ENCODE results near the gene WDR4. TPM values are rescaled to one million over a fixed set of nuclear protein-coding genes. Genes with fewer than 3 reads are reported as not detected.
"Not testable (repeated sequence)": the region's sequence is repeated elsewhere in the genome, so short reads cannot be mapped to it uniquely, and the experiment has no call there.

The WDR4 gene
- total and polyA plus RNA-seq, 4 donors: 4.6 to 12.9 (median 9.2) TPM

DNA sequence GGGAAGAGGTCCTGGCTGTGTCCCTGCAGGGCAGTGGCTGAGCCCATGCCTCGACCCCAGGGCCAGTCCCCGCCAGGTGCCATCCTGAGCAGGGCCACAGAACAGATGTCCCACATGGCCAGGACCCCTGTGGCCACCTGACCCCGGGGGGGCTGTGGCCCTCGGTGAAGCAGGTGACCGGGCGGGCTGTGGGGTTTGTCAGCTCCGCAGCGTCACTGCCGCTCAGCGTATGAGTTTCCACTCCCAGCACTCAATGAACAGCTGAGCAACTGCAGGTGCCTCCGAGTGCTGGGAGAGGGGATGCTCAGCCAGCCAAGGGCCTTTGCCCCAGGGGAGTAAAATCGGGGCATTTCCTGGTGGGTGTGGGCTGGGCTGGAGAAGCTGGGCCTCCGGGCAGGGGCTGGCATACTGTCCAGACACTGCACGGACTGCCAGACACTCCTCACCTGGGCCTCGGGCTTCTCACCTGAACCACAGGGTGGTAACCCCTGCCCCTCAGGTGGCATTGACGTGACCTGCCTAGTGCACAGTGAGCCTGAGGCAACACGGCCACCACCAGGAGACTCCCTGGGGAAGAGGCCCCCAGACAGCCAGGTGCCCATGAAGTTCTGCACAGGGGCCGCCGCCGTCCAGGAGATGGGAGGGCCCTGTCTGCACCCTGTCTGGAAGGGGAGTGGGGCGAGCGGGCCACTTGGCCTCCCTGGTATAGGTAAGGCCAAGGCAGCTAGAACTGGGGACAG is 37.3 kb downstream of the WDR4 start:
- H3K36me3 ChIP-seq (ENCODE audit: control insufficient read depth in 4 of 4, insufficient read depth in 3 of 4, low read depth in 1 of 4, low read length in 3 of 4): peaks cover 3 to 22% (median 9%) of the 10 kb centered on the region in 4 donors
- H3K27ac ChIP-seq (ENCODE audit: low read depth in 1 of 2, low read length in 2 of 2); H3K9me3 ChIP-seq (ENCODE audit: control insufficient read depth in 4 of 4, low read length in 3 of 4); DNase-seq (ENCODE audit: low spot score); H3K9ac ChIP-seq (ENCODE audit: low read depth in 1 of 2, low read length in 2 of 2); H3K27me3 ChIP-seq (ENCODE audit: control insufficient read depth in 4 of 4, insufficient read depth in 4 of 4, low read length in 3 of 4); H3K4me3 ChIP-seq (ENCODE audit: low read depth in 1 of 3, low read length in 3 of 3): not testable (repeated sequence)
- peaks cover 7 to 33% (median 21%) of the 10 kb centered on the region in 4 donors for H3K4me1 ChIP-seq (ENCODE audit: control insufficient read depth in 4 of 4, insufficient read depth in 4 of 4, low read length in 3 of 4)
- WGBS: 94% methylated on average over 16 of the region's 22 CpGs

DNA sequence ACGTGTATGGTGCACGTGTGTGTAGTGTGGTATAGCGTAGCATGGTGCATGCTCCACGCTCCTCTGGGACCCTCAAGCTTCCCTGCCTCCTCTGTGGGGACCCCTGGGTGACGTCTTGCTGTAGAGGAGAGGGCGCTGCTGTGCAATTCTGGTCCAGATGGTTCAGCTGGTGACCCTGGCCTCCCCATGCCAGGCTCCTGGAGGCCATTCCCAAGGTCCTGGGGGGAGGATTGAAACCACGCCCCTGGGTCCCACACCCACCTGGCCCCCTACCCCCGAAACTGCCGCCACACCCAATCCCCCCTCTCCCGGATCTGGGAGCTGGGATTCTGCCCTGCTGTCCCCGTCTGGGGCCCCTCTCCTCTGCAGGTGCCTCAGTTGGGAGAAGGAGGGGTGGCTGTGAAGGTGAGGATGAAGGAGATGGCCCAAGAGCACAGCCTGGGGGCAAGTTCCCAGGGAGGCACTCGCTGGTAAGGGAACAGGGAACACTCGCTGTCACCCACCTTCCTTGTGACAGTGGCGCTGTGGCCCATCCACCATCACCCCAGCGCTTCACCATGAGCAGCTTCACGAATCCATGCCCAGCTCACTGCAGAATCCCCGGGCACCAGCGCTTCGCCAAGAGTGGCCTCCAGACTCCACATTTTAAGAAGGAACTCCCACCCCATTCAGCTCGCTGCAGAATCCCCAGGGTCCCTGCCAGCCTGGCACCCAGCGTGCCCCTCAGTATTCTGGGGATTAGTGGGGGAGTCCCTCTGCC is 38.0 kb downstream of the WDR4 start:
- WGBS: 96% methylated on average over 21 of the region's 21 CpGs
- Histone ChIP-seq H3K9me3 (ENCODE audit: control insufficient read depth in 4 of 4, low read length in 3 of 4) (no peaks in the 10 kb centered on the region), H3K36me3 (ENCODE audit: control insufficient read depth in 4 of 4, insufficient read depth in 3 of 4, low read depth in 1 of 4, low read length in 3 of 4) (peaks cover 2 to 21% (median 9%) of the 10 kb centered on the region in 4 donors), H3K4me1 (ENCODE audit: control insufficient read depth in 4 of 4, insufficient read depth in 4 of 4, low read length in 3 of 4) (peaks cover 7 to 39% (median 26%) of the 10 kb centered on the region in 4 donors), H3K27ac (ENCODE audit: low read depth in 1 of 2, low read length in 2 of 2) (no peak overlapping the region), H3K27me3 (ENCODE audit: control insufficient read depth in 4 of 4, insufficient read depth in 4 of 4, low read length in 3 of 4) (no peaks in the 10 kb centered on the region), H3K4me3 (ENCODE audit: low read depth in 1 of 3, low read length in 3 of 3) (no peak overlapping the region), H3K9ac (ENCODE audit: low read depth in 1 of 2, low read length in 2 of 2) (no peak overlapping the region)
- TF ChIP-seq RXRA (IDR thresholded peaks at IDR 0.05): no peak
- no peak for DNase-seq (ENCODE audit: low spot score)

DNA sequence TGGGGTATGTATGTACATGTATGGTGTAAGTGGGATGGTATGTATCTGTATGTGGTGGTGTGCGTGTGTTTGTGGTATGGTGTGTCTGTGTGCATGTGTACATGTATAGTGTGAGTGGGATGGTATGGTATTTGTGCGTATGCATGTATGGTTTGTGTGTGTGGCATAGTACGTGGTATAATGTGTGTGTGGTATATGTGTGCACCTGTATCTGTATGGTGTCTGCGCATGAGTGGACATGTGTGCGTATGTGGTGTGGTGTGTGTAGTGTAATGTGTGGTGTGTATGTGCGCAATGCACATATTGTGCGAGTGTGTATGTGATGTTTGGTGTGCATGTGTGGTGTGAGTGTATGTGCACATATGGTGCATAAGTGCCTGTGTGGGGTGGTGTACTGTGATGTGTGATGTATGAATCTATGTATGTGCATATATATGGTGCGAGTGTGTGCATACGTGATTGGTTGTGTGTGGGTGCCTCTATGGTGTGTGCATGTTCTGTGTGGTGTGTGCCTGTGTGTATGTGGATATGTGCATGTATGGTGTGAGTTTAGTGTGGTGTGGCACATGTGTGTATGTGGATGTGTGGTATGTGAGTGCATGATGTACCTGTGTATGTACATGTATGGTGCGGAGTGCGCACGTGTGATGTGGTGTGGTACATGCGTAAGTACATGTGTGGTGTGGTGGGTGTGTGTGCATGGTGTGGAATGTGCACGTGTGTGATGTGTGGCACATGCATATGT is 38.8 kb downstream of the WDR4 start:
- Histone ChIP-seq H3K9ac (ENCODE audit: low read depth in 1 of 2, low read length in 2 of 2) (no peak overlapping the region), H3K36me3 (ENCODE audit: control insufficient read depth in 4 of 4, insufficient read depth in 3 of 4, low read depth in 1 of 4, low read length in 3 of 4) (peaks cover 2 to 18% (median 9%) of the 10 kb centered on the region in 4 donors), H3K27ac (ENCODE audit: low read depth in 1 of 2, low read length in 2 of 2) (no peak overlapping the region), H3K27me3 (ENCODE audit: control insufficient read depth in 4 of 4, insufficient read depth in 4 of 4, low read length in 3 of 4) (no peaks in the 10 kb centered on the region), H3K4me1 (ENCODE audit: control insufficient read depth in 4 of 4, insufficient read depth in 4 of 4, low read length in 3 of 4) (peaks cover 5 to 37% (median 25%) of the 10 kb centered on the region in 4 donors), H3K4me3 (ENCODE audit: low read depth in 1 of 3, low read length in 3 of 3) (no peak overlapping the region), H3K9me3 (ENCODE audit: control insufficient read depth in 4 of 4, low read length in 3 of 4) (no peaks in the 10 kb centered on the region)
- TF ChIP-seq, protein P1, sequence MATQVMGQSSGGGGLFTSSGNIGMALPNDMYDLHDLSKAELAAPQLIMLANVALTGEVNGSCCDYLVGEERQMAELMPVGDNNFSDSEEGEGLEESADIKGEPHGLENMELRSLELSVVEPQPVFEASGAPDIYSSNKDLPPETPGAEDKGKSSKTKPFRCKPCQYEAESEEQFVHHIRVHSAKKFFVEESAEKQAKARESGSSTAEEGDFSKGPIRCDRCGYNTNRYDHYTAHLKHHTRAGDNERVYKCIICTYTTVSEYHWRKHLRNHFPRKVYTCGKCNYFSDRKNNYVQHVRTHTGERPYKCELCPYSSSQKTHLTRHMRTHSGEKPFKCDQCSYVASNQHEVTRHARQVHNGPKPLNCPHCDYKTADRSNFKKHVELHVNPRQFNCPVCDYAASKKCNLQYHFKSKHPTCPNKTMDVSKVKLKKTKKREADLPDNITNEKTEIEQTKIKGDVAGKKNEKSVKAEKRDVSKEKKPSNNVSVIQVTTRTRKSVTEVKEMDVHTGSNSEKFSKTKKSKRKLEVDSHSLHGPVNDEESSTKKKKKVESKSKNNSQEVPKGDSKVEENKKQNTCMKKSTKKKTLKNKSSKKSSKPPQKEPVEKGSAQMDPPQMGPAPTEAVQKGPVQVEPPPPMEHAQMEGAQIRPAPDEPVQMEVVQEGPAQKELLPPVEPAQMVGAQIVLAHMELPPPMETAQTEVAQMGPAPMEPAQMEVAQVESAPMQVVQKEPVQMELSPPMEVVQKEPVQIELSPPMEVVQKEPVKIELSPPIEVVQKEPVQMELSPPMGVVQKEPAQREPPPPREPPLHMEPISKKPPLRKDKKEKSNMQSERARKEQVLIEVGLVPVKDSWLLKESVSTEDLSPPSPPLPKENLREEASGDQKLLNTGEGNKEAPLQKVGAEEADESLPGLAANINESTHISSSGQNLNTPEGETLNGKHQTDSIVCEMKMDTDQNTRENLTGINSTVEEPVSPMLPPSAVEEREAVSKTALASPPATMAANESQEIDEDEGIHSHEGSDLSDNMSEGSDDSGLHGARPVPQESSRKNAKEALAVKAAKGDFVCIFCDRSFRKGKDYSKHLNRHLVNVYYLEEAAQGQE (IDR thresholded peaks at IDR 0.05): no peak
- TF ChIP-seq FOXA1 (IDR thresholded peaks at IDR 0.05) (no peak), HNF4G (IDR thresholded peaks at IDR 0.05) (no peak), NR2F2 (IDR thresholded peaks at IDR 0.05) (no peak), EGR1 (IDR thresholded peaks at IDR 0.05; ENCODE audit: low read depth in 2 of 2) (no peak), RXRA (IDR thresholded peaks at IDR 0.05) (no peak), GABPA (IDR thresholded peaks at IDR 0.05 in 1 of 2, conservative IDR thresholded peaks at IDR 0.05 in 1 of 2) (no peak), RAD21 (IDR thresholded peaks at IDR 0.05) (no peak), YY1 (IDR thresholded peaks at IDR 0.05) (no peak), FOXA2 (IDR thresholded peaks at IDR 0.05) (no peak), TAF1 (conservative IDR thresholded peaks at IDR 0.05) (no peak), SP1 (IDR thresholded peaks at IDR 0.05) (no peak), HNF4A (conservative IDR thresholded peaks at IDR 0.05) (no peak), JUND (IDR thresholded peaks at IDR 0.05) (no peak)
- TF ChIP-seq, protein P2, sequence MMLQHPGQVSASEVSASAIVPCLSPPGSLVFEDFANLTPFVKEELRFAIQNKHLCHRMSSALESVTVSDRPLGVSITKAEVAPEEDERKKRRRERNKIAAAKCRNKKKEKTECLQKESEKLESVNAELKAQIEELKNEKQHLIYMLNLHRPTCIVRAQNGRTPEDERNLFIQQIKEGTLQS (IDR thresholded peaks at IDR 0.05): no peak
- TF ChIP-seq, protein P3, sequence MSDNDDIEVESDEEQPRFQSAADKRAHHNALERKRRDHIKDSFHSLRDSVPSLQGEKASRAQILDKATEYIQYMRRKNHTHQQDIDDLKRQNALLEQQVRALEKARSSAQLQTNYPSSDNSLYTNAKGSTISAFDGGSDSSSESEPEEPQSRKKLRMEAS (IDR thresholded peaks at IDR 0.05): no peak
- TF ChIP-seq, protein P4, sequence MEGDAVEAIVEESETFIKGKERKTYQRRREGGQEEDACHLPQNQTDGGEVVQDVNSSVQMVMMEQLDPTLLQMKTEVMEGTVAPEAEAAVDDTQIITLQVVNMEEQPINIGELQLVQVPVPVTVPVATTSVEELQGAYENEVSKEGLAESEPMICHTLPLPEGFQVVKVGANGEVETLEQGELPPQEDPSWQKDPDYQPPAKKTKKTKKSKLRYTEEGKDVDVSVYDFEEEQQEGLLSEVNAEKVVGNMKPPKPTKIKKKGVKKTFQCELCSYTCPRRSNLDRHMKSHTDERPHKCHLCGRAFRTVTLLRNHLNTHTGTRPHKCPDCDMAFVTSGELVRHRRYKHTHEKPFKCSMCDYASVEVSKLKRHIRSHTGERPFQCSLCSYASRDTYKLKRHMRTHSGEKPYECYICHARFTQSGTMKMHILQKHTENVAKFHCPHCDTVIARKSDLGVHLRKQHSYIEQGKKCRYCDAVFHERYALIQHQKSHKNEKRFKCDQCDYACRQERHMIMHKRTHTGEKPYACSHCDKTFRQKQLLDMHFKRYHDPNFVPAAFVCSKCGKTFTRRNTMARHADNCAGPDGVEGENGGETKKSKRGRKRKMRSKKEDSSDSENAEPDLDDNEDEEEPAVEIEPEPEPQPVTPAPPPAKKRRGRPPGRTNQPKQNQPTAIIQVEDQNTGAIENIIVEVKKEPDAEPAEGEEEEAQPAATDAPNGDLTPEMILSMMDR (IDR thresholded peaks at IDR 0.05; ENCODE audit: low read depth, low read length, missing input control): no peak
- TF ChIP-seq, protein P5, sequence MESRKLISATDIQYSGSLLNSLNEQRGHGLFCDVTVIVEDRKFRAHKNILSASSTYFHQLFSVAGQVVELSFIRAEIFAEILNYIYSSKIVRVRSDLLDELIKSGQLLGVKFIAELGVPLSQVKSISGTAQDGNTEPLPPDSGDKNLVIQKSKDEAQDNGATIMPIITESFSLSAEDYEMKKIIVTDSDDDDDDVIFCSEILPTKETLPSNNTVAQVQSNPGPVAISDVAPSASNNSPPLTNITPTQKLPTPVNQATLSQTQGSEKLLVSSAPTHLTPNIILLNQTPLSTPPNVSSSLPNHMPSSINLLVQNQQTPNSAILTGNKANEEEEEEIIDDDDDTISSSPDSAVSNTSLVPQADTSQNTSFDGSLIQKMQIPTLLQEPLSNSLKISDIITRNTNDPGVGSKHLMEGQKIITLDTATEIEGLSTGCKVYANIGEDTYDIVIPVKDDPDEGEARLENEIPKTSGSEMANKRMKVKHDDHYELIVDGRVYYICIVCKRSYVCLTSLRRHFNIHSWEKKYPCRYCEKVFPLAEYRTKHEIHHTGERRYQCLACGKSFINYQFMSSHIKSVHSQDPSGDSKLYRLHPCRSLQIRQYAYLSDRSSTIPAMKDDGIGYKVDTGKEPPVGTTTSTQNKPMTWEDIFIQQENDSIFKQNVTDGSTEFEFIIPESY (IDR thresholded peaks at IDR 0.05): no peak
- DNase-seq (ENCODE audit: low spot score): no peak
- 98% methylated on average over 14 of the region's 14 CpGs for WGBS

Data from liver (tissue), 9 donors.